Muscle layer of duodenum (tissue), 2 donors: ENCODE measurements around the gene NEIL1.

ENCODE experiments used
- H3K27ac ChIP-seq: one replicate; pipeline ENCODE4 v1.7.0; 2013; ENCODE audit warnings: mild to moderate bottlenecking, low read length
- H3K27me3 ChIP-seq: one replicate; pipeline ENCODE4 v1.7.0; 2013; ENCODE audit warnings: low read depth, mild to moderate bottlenecking, control low read depth, low read length
- H3K36me3 ChIP-seq, 2 donors: one replicate each; pipeline ENCODE4 v1.7.0; 2013; ENCODE audit warnings: low read length in 2 of 2, control low read depth in 1 of 2, mild to moderate bottlenecking in 1 of 2; ENCODE audit not compliant: insufficient read depth in 2 of 2, control insufficient read depth in 1 of 2
- H3K4me1 ChIP-seq, 2 donors: one replicate each; pipeline ENCODE4 v1.7.0; 2013; ENCODE audit warnings: low read length in 2 of 2, mild to moderate bottlenecking in 2 of 2, control low read depth in 1 of 2, moderate library complexity in 1 of 2; ENCODE audit not compliant: insufficient read depth in 2 of 2, control insufficient read depth in 1 of 2
- H3K4me3 ChIP-seq, 2 donors: one replicate each; pipeline ENCODE4 v1.7.0; 2013; ENCODE audit warnings: low read length in 2 of 2, low read depth in 1 of 2, mild to moderate bottlenecking in 1 of 2
- H3K9me3 ChIP-seq, 2 donors: one replicate each; pipeline ENCODE4 v1.7.0; 2013; ENCODE audit warnings: low read length in 2 of 2, control low read depth in 1 of 2, mild to moderate bottlenecking in 1 of 2; ENCODE audit not compliant: control insufficient read depth in 1 of 2
- donor health status: healthy.

NEIL1 gene

DNA sequence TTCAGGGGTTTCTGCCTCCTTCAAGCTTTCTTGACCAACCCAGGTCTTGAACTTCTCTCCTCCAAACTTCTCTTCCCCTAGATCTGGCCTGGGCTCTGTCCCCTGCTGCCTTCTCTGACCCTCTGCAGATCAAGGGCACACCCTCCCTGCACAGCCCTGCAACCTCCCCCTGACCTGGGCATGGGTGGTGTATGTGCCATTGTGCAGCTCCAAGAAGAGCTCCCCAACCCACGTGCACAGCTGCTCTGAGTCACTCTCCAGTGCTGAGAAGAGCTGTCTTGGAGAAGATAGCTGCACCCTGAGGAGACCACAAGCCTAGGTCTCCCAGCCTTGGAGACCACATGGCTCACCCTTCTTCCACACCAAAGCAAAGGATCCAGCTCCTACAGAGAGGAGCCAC, 13.6 kb downstream of the NEIL1 start:
- Histone ChIP-seq H3K27me3 (no peaks in the 10 kb centered on the region), H3K36me3 (peaks cover 33 to 87% of the 10 kb centered on the region in 2 donors), H3K9me3 (no peaks in the 10 kb centered on the region), H3K27ac (no peak overlapping the region), H3K4me3 (no peak overlapping the region), H3K4me1 (no peaks in the 10 kb centered on the region)

DNA sequence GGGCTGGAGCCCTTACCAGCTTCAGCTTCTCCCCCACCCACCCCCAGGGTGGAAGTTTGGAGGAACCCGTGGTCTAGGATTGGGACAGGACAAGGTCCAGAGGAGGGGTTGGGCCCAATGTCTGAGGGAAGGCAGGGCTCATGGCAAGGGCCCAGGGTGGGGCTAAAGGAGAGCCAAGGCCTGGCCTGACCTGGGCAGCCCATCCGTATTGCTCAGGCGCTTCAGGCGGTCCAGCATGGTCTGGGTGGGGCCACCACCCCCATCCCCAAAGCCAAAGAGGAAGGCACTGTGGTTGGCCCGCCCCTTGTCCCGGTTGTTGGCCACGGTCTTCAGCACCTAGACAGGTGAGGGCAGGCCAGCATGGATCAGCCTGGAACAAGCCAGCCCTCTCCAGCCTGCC, 14.0 kb downstream of the NEIL1 start:
- no peak overlapping the region for H3K4me3 ChIP-seq
- H3K27ac ChIP-seq: no peak overlapping the region
- H3K27me3 ChIP-seq: no peaks in the 10 kb centered on the region
- H3K4me1 ChIP-seq: no peaks in the 10 kb centered on the region
- H3K36me3 ChIP-seq: peaks cover 33 to 88% of the 10 kb centered on the region in 2 donors
- H3K9me3 ChIP-seq: no peaks in the 10 kb centered on the region

DNA sequence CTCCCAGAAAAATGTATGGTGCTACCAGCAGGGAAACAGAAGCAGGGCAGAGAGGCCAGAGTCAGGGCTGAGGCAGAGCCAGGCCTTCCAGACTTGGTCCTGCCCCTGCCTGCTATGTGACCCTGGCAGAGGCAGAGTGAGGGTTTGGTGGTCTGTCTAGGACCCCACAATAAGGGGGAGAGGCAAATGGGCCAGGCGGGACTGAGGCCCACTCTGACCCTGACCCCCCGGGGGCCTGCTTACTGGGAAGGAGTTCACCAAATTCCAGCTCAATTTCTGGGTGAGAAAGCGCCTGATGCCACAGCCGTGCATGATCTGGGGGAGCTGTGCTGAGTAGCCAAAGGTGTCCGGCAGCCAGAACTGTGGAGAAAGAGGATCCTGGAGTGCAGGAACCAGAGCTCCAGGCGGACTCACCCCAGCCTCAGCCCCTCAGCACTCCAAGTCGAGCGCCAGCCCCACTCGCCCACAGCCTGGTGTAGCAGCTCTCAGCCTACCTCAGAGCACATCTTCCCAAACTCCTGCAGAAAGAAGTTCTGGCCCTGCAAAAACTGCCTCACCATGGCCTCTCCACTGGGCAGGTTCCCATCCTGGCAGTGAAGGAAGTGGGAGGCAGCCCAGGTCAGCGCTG, 14.6 kb downstream of the NEIL1 start:
- Histone ChIP-seq H3K27ac (no peak overlapping the region), H3K4me3 (no peak overlapping the region), H3K9me3 (no peaks in the 10 kb centered on the region), H3K27me3 (no peaks in the 10 kb centered on the region), H3K36me3 (peaks cover 35 to 88% of the 10 kb centered on the region in 2 donors), H3K4me1 (no peaks in the 10 kb centered on the region)

DNA sequence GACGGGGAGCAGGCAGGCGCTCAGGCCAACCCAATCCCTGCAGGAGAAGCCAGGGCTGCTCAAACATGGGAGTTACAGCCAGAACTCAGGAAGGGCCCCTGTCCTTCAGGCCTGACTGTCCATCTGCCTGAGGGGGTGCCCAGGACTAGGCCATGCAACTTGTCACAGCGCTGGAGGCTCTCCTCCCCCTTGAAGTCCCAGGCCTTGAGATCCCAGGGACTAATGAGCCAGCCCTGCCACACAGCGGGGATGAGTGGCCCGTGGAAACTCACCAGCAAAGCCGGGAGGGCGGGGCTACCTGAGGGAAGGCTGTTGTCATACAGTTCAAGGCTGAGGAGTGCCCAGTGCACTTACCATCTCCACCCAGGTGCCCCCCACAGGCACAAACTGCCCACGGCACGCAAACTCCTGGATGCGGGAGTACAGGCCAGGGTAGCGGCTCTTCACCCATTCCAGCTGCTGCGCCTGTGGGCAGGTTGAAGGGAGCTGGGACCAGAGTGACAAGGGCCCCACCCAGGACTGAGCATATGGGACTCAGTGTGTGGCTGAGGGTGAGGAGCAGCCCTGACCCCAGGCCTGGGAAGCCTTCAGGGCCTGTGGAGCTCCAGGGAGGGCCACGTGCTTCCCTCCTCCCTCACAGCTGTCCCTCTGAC, 15.3 kb downstream of the NEIL1 start:
- no peak overlapping the region for H3K27ac ChIP-seq
- no peaks in the 10 kb centered on the region for H3K27me3 ChIP-seq
- no peak overlapping the region for H3K4me3 ChIP-seq
- H3K9me3 ChIP-seq: no peaks in the 10 kb centered on the region
- H3K4me1 ChIP-seq: peaks cover 0 to under 1% of the 10 kb centered on the region in 2 donors
- peaks cover 41 to 88% of the 10 kb centered on the region in 2 donors for H3K36me3 ChIP-seq

DNA sequence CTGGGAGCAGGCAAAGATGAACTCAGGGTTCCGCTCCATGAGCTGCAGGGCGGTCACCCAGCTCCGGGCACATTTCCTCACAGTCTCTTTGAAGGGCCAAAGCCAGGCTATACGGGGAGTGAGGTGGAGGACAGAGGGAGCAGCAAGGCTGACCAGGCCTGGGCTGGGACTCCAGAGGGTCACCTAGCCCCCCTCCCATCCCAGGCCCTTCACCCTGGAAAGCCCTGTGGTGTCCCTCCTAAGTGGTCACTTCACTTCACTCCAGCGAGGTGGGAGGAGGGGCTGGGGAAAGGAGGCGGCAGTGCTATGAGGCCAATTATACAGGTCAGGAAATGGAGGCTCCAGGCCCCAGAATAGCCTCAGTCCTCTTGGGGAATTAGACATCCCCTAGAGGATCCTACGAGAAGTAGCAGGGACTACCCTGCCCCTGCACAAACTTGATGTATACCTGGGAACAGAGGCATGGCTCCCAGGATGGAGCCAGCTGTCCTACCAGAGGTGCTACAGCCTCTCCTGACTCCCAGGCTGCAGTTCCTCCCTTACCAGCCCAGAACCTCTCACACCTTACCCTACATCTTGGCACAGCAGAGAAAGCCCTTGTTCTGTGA, 15.9 kb downstream of the NEIL1 start:
- no peaks in the 10 kb centered on the region for H3K27me3 ChIP-seq
- no peak overlapping the region for H3K27ac ChIP-seq
- H3K4me1 ChIP-seq: peaks cover 0 to 6% of the 10 kb centered on the region in 2 donors
- peaks cover 41 to 87% of the 10 kb centered on the region in 2 donors for H3K36me3 ChIP-seq
- no peak overlapping the region for H3K4me3 ChIP-seq
- H3K9me3 ChIP-seq: no peaks in the 10 kb centered on the region

DNA sequence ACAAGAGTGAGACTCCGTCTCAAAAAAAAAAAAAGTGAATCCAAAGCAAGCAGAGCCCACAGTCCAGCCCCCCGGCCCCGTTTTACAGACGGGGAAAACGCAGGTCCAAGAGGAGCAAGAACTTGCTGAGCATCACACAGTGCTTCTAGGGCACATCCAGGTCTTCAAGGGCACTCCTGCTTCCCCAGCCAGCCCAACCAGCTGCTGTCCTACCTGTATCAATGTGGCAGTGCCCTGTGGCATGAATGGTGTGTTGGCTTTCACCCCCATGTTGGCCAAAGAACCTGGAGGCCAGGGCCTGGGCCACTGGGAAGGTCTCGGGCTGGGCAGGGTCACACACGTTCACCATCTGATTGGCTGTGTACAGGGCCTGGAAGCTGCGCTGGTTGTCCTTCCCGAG, 16.9 kb downstream of the NEIL1 start:
- H3K27ac ChIP-seq: no peak overlapping the region
- no peaks in the 10 kb centered on the region for H3K9me3 ChIP-seq
- H3K4me3 ChIP-seq: no peak overlapping the region
- H3K4me1 ChIP-seq: peaks cover 2 to 9% of the 10 kb centered on the region in 2 donors
- peaks cover 36 to 76% of the 10 kb centered on the region in 2 donors for H3K36me3 ChIP-seq
- no peaks in the 10 kb centered on the region for H3K27me3 ChIP-seq

DNA sequence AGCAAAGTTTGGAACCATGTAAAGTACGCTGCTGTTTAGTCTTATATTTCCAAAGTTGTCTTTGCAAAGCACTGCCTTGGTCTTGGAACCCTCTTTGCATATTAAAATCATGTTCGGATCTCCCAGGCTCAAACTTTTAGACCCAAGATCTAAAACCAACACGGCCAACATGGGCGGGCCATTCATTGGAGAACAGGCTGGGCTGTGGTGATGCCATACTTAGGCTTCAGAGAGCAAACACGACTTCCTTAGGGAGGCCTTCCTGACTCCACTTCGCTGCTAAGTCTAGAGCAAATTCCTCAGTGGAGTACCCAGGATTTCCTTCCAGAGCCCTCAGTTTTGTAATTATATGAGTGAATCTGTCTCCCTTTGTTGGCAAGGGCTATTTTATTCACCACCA, 18.0 kb downstream of the NEIL1 start:
- H3K4me1 ChIP-seq: peaks cover 12 to 18% of the 10 kb centered on the region in 2 donors
- H3K36me3 ChIP-seq: peaks cover 29 to 67% of the 10 kb centered on the region in 2 donors
- H3K27me3 ChIP-seq: no peaks in the 10 kb centered on the region
- H3K4me3 ChIP-seq: no peak overlapping the region
- no peak overlapping the region for H3K27ac ChIP-seq
- no peaks in the 10 kb centered on the region for H3K9me3 ChIP-seq

DNA sequence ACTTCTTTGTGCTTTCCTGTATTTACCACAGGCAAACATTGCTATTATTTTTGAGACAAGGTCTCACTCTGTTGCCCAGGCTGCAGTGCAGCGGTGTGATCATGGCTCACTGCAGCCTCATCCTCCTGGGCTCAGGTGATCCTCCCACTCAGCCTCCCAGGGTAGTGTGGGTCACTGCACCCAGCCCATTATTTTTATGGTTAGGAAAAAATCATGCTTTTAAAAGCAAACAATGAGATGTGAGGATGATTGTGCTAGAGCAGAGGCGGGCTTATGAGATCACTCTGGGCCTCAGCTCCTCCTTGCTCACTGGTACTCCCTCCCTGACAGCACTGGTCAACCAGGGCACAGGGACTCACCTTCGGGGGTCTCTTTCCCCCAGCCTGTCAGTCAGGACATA, 19.3 kb downstream of the NEIL1 start:
- no peak overlapping the region for H3K27ac ChIP-seq
- H3K4me3 ChIP-seq: no peak overlapping the region
- H3K27me3 ChIP-seq: no peaks in the 10 kb centered on the region
- H3K4me1 ChIP-seq: peaks cover 12 to 18% of the 10 kb centered on the region in 2 donors
- H3K36me3 ChIP-seq: peaks cover 36 to 60% of the 10 kb centered on the region in 2 donors
- H3K9me3 ChIP-seq: no peaks in the 10 kb centered on the region

DNA sequence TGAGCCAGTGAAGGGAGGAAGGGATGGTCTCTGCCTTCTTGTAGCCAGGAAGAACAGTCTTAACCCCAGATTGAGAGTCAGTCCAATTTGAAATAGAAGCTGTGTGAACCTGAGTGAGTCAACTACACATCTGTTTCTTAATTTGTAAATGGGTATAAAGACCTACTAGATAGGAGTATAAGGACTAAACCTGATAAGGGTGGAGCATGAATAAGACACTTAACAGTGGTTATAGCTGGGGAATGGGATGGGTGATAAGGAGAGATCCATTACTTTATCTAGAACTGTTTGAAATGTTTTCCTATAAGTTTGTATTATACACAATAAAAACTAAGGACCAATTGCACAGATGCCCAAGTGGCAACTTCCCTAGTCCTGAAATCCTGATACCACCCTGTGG, 20.2 kb downstream of the NEIL1 start:
- no peaks in the 10 kb centered on the region for H3K9me3 ChIP-seq
- peaks cover 44 to 60% of the 10 kb centered on the region in 2 donors for H3K36me3 ChIP-seq
- H3K27ac ChIP-seq: no peak overlapping the region
- H3K4me1 ChIP-seq: peaks cover 12 to 18% of the 10 kb centered on the region in 2 donors
- H3K4me3 ChIP-seq: peak overlapping the region in 1 of 2 donors; percentile 80
- no peaks in the 10 kb centered on the region for H3K27me3 ChIP-seq

DNA sequence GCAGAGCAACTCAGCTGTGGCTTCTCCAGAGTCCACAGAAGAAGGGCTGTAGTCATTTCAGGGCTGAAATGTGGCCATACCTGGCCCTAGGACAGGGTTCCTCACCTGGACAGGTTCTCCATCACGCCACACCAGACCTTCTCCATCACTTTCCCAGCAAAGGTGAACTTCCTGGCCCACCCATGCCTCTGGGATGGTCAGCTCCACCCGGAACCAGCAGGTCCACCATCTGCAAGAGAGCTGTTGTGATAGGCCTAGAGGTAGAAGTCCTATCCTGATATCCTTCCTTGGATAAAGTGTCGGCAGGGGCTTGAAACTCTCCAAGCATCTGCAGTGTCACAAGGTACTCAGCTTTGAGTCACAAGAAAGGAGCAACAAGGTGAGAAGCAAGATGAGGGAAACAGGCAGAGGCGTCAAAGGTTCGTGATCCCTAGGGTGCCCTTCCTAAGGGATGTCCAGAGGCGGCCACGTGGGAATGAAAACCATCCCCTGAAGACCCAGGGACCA, 20.6 kb downstream of the NEIL1 start:
- Histone ChIP-seq H3K4me3 (peak overlapping the region; percentile 80 to 94), H3K4me1 (peaks cover 12 to 18% of the 10 kb centered on the region in 2 donors), H3K36me3 (peaks cover 48 to 60% of the 10 kb centered on the region in 2 donors), H3K27me3 (no peaks in the 10 kb centered on the region), H3K9me3 (no peaks in the 10 kb centered on the region), H3K27ac (peak overlapping the region; percentile 84)

DNA sequence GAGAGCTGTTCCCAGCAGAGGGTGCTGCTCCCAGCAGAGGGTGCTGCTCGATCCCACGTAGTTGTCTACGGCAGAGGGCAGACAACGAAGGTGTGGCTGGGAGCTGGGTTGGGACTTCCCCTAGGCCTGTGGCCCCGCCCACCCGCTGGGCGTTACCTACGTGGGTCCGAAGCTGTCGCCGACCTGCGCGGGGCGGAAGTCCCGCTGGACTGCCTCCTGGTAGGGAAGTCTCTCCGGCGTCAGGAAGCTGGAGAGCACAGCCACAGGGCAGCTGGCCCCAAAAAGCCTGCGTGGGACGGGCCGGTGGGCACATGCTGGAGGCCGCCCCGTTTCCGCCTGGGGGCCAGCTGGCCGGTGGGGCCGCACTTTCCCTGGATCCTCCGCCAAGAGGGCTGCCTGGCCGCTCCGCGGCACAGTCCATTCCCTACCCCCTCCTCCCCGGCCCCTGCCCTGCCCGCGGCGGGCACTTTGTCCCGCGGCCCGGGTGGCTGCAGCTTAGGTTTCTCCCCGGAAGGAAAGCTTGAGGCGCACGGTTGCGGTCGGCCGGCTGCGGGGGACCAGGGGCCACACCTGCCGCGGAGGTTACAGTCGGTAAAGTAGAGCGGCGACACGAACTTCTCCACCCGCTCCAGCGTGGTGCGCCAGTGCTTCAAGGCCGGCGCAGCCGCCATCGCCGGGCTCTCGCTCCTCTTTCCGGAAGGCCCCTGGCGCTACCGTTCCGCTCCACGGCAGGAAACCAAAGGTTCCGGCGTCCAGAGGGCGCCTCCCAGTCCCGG, 21.3 kb downstream of the NEIL1 start, which contains the start of gene MAN2C1:
Gene MAN2C1 (minus strand): TSS at position 695 of the 776 bp plus-strand sequence. CDS start 24 bp downstream, at position 671.
- peak within 1 kb of the TSS; percentile 84 for H3K27ac ChIP-seq

More for the DNA sequence above, 21.3 kb downstream of the NEIL1 start, which contains the start of gene MAN2C1:
- Histone ChIP-seq H3K27me3 (no peaks in the 10 kb centered on the region), H3K4me1 (peaks cover 12 to 18% of the 10 kb centered on the region in 2 donors), H3K36me3 (peaks cover 48 to 60% of the 10 kb centered on the region in 2 donors), H3K4me3 (peak within 1 kb of the TSS; percentile 80 to 94), H3K9me3 (no peaks in the 10 kb centered on the region)
